GM21381 (cell line): Measurements from ENCODE around the gene SNRNP70.
"Not testable (repeated sequence)": the region's sequence is repeated elsewhere in the genome, so short reads cannot be mapped to it uniquely, and the experiment has no call there.

Experiments
- ATAC-seq: cut with Tn5 transposase; IDR thresholded peaks from one replicate; pipeline ENCODE4 v1.9.1; 2021; ENCODE audit warnings: mild to moderate bottlenecking, moderate library complexity; ENCODE audit not compliant: unreplicated experiment

Gene SNRNP70

GRCh38 chr19:49085020-49085867 is at the start of gene SNRNP70:
Gene SNRNP70, plus strand, starts transcription at chr19:49085451. Its CDS starts 964 bp downstream, at chr19:49086415.
- peak; percentile 89 for ATAC-seq

GRCh38 chr19:49036815-49037214 is 48.4 kb upstream of the SNRNP70 start, which contains the start of gene CGB1:
Gene CGB1, minus strand, starts transcription at chr19:49036895. Its CDS starts 184 bp downstream, at chr19:49036711.
- ATAC-seq = not testable (repeated sequence)

DNA sequence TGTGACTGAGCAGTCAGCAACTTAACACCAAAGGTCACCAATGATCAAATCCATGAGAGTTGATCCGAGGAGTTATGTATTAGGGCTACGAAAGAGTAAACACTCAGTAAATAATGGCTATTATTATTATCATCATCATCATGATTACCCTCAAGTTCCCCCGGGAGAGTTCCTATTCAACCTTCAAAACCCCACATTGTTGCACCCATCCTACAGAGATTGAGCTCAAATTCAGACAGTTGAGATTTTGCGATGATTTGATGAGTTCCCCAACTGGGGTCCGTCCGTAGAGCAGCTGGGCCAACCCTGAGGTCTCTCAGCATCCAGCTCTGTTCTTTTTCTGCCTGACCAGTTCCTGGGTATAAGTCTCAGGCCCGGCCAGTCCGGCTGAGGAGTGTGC is 47.1 kb upstream of the SNRNP70 start:
- ATAC-seq = not testable (repeated sequence)

DNA sequence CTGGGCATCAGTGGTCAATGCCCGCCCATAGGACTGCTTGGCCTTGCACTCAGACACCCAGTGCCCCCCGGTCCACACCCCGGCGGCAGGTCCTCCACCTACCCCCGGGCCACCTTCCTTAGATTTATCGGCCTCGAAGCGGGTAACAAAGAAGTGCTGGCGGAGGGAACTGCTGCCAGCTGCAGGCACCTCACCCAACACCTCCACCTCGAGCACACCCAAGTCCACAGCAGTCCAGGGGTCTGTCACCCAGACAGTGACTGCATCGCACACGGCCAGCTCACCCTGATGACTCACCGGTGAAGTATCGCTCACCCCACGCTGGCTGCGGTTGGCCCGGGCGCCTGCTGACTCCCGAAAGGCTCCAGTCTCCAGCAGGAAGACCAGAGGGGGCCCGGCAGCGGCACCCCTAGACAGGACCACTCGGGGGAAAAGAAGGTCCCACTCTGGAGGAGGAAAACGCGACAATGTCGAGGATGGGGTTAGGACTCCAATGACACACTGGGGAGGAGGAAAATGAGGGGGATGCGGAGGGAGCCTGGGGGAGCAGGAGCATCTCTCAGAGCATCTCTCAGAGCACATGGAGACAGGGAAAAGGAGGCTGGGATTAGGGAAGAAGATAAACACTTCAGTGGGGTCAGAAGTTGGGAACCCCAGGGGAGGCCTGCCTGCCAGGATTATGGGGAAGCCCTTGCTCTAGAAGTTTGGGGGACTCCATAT is 46.5 kb upstream of the SNRNP70 start:
- ATAC-seq = not testable (repeated sequence)

- ATAC-seq = not testable (repeated sequence)
These were observed 45.5 kb upstream of the SNRNP70 start for GRCh38 chr19:49039736-49040135.

DNA sequence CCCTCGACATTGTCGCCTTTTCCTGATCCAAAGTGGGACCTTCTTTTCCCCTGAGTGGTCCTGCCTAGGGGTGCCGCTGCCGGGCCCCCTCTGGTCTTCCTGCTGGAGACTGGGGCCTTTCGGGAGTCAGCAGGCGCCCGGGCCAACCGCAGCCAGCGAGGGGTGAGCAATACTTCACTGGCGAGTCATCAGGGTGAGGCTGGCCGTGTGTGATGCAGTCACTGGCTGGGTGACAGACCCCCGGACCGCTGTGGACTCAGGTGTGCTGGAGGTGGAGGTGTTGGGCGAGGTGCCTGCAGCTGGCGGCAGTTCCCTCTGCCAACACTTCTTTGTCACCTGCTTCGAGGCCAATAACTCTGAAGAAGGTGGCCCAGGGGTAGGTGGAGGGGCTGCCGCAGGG is 43.1 kb upstream of the SNRNP70 start:
- no peak for ATAC-seq

GRCh38 chr19:49042666-49043065 is 42.6 kb upstream of the SNRNP70 start:
- not testable (repeated sequence) for ATAC-seq

DNA sequence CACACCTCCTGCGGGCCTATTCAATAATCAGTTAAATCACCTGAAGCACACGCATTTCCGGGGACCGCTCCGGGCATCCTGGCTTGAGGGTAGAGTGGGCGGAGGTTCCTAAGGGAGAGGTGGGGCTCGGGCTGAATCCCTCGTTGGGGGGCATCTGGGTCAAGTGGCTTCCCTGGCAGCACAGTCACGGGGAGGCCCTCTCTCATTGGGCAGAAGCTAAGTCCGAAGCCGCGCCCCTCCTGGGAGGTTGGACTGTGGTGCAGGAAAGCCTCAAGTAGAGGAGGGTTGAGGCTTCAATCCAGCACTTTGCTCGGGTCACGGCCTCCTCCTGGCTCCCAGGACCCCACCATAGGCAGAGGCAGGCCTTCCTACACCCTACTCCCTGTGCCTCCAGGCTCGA is 41.7 kb upstream of the SNRNP70 start, which contains the start of gene CGB5:
CGB5 (plus strand) TSS at position 301 of the 400 bp plus-strand sequence. CDS start 362 bp downstream, outside the sequence.
- not testable (repeated sequence) for ATAC-seq

GRCh38 chr19:49049011-49049410 is 36.2 kb upstream of the SNRNP70 start, which contains the start of gene CGB8:
Gene CGB8, minus strand, starts transcription at chr19:49049111. Its CDS starts 372 bp downstream, at chr19:49048739.
- ATAC-seq = not testable (repeated sequence)

DNA sequence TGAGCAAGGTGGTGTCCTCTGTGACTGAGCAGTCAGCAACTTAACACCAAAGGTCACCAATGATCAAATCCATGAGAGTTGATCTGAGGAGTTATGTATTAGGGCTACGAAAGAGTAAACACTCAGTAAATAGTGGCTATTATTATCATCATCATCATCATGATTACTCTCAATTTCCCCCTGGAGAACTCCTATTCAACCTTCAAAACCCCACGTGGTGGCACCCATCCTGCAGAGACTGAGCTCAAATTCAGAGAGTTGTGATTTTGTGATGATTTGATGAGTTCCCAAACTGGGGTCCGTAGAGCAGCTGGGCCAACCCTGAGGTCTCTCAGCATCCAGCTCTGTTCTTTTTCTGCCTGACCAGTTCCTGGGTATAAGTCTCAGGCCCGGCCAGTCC is 35.4 kb upstream of the SNRNP70 start:
- ATAC-seq = not testable (repeated sequence)

DNA sequence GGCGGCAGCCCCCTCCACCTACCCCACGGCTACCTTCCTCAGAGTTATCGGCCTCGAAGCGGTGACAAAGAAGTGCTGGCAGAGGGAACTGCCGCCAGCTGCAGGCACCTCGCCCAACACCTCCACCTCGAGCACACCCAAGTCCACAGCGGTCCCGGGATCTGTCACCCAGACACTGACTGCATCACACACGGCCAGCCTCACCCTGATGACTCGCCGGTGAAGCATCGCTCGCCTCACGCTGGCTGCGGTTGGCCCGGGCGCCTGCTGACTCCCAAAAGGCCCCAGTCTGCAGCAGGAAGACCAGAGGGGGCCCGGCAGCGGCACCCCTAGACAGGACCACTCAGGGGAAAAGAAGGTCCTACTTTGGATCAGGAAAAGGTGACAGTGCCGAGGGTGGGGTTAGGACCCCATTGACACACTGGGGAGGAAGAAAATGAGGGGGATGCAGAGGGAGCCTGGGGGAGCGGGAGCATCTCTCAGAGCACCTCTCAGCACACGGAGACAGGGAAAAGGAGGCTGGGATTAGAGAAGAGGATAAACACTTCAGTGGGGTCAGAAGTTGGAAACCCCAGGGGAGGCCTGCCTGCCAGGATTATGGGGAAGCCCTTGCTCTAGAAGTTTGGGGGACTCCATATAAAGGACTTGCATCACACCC is 34.7 kb upstream of the SNRNP70 start:
- ATAC-seq = not testable (repeated sequence)

- peak; percentile 61 for ATAC-seq
These were observed 28.9 kb upstream of the SNRNP70 start for GRCh38 chr19:49056101-49056901.

DNA sequence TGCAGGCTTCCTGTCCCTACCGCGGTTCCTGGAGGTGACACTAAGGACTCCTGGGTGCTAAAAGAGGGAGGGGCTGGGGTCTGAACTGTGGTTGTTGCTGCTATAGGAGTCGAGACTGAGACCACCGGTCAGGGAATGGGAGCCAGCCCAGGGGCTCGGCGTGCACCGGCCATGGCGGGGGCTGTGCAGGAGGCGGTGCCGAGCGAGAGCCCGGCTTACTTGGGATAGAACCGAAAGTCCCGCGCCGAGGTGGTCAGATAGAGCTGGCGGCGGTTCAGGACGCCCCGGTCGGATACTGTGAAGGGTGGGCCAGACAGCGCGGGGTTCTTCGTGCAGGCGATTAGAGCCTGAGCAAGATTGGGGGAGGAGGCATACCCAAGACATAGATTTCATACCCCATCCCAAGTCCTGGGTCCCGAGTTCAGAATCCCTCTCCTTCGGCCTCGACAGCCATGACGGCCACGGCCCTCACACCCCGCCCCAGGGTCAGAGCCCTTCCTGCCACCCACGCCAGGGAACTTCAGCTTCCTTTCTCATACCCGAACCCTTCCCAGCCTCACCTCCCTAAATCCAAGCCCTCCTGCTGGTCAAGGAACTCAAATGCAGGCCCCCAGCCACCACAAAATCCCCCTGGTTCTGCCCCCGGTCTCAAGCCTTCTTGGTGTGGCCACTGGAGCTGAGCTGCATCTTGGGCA is 28.2 kb upstream of the SNRNP70 start:
- ATAC-seq = not testable (repeated sequence)

DNA sequence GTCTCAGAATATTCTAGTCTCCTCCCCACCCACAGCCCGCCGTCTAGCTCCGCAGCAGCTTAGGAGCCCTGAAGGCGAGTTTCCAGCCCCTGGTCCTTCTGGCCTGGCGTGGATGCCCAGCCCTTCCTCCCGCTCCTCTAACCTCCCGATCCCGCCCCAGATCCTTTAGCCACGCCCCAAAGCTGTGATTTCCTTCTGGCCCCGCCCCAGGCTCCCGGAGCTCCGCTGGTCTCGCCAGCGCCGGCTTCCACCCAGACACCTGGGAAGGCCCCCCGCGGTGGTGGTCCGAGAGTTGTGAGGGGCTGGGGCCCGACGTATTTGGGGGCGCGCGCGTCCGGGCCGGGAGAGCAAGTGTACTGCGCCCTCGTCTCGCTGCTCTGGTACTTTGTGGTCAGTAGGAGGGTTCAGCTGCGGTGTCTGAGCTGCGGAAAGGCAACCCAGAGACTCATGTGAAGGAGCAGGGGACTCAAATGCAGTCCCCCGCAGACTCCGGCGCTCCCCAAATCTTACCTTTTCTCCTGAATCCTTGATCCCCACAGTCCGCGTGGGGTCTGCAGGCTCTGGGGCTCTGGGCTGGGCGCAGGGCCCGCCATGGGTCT is 27.5 kb upstream of the SNRNP70 start, which contains the start of gene CGB7:
CGB7 (minus strand) TSS at position 114 of the 599 bp plus-strand sequence. CDS start 2,374 bp downstream, outside the sequence.
- no peak for ATAC-seq

DNA sequence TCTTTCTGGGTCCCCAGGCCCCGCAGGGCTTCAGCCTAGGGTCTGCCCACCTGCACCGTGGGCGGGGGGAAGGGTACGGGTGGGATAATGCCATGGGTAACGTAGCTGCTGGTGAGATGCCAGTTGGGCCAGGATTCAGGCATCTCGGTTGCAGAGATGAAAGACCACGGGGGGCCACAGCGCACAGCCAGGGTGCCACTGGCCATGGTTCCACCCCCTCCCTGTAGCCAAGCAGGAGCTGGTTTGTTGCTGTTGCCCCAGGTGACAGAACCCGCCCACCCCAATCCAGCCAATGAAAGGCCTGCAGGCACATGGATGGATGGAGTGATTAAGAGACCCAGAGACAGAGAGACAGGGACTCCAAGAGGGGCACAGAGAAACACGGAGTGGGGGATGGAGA is 26.7 kb upstream of the SNRNP70 start:
- no peak for ATAC-seq

DNA sequence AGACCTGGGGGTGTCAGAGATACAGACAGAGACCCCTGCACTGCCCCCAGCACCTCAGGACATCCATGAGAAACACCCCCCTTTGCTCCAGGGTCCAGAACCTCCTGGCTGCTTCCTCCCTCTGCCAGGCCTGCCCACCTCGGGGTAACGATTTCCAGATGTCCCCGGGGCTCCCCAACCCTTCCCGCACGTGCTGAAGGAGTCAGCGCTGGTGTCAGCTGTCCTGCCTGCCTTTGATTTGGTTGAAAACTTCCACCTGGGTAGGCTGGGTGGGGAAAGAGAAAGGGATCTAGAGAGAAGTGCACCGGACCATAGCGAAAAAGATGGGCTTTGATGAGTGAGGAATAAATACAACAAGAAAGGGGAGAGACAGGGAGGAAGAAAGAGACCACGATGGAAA is 26.2 kb upstream of the SNRNP70 start:
- no peak for ATAC-seq

GRCh38 chr19:49061000-49061399 is 24.3 kb upstream of the SNRNP70 start:
- ATAC-seq = no peak

DNA sequence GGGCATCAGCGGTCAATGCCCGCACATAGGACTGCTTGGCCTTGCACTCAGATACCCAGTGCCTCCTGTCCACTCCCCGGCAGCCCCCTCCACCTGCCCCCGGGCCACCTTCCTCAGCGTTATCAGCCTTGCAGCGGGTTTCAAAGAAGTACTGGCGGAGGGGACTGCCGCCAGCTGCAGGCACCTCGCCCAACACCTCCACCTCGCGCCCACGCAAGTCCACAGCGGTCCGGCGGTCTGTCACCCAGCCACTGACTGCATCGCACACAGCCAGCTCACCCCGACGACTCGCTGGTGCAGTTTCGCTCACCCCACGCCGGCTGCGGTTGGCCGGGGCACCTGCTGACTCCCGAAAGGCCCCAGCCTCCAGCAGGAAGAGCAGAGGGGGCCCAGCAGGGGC is 23.8 kb upstream of the SNRNP70 start:
- ATAC-seq = no peak

GRCh38 chr19:49064029-49064629 is 21.1 kb upstream of the SNRNP70 start:
- ATAC-seq = no peak
